ENCODE measurements around the gene EFNA4. TPM values are rescaled to one million over a fixed set of nuclear protein-coding genes. Genes with fewer than 3 reads are reported as not detected.

EFNA4 gene
- polyA plus RNA-seq, 1 of the 3 experiments (the other 2 are of a cell fraction) = 17.7 TPM

DNA sequence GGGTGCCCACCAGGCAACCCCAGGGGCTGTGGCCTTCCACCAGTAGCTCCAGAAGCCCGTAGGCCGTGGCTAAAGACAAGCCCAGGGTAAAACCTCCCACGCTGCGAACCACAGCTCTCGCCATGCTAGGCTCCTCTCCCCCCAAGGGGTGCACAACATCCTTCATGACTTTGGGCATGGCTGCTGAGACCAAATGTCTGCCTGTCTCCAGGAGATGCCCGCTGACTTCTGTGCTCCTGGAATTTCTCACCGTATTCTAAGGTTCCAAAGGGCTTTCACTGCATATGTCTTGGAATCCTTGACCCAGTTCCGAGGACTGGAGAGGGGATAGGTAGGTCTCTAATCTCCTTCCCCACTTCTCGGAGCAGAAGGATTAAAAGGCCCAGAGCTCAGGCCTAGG is 30.0 kb upstream of the EFNA4 start, which contains the start of the genes DCST1 and DCST2 (continued):
- TF ChIP-seq, protein P1, sequence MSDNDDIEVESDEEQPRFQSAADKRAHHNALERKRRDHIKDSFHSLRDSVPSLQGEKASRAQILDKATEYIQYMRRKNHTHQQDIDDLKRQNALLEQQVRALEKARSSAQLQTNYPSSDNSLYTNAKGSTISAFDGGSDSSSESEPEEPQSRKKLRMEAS (IDR thresholded peaks at IDR 0.05; ENCODE audit: low read depth) = no peak
- TF ChIP-seq SMC3 (IDR thresholded peaks at IDR 0.05; ENCODE audit: low read depth, low read length) = no peak
- TF ChIP-seq, protein P2, sequence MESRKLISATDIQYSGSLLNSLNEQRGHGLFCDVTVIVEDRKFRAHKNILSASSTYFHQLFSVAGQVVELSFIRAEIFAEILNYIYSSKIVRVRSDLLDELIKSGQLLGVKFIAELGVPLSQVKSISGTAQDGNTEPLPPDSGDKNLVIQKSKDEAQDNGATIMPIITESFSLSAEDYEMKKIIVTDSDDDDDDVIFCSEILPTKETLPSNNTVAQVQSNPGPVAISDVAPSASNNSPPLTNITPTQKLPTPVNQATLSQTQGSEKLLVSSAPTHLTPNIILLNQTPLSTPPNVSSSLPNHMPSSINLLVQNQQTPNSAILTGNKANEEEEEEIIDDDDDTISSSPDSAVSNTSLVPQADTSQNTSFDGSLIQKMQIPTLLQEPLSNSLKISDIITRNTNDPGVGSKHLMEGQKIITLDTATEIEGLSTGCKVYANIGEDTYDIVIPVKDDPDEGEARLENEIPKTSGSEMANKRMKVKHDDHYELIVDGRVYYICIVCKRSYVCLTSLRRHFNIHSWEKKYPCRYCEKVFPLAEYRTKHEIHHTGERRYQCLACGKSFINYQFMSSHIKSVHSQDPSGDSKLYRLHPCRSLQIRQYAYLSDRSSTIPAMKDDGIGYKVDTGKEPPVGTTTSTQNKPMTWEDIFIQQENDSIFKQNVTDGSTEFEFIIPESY (IDR thresholded peaks at IDR 0.05; ENCODE audit: borderline replicate concordance, low read depth) = no peak

DNA sequence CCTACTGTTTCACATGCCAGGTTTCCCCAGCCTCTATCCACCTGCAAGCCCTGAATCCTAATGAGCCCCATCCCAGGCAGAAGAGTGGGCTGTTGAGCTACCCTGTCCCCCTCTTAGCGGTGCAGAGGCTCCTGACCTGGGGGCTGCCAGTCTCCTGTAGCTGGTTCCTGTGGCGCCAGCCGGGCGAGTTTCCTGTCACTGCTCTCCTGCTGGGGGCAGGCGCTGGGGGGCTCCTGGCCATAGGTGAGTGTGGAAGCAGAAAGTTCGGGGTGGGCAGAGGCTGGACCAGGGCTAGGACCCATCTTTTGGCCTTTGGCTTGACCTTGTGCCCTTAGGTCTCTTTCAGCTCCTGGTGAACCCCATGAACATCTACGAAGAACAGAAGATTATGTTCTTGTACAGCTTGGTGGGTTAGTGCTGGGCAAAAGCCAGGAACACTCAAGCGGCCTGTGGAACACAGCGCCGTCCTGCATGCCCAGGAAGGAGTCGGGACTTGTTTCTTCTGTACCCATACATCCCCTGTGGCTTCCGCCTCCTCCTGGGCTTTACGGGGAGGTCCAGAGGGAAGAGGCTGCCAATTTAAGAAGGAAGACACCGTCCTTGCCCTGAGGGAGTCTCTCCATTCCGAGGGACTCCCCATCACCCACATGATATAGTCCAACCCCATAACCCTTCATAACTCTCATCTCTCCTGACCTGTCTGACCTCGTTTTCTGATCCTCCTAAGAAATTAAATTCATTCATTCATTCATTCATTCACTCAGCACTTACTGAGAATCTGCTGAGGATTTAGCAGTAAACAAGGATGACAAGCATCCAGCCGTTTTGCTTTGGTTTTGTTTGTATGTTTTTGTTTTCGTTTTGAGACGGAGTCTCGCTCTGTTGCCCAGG is 29.0 kb upstream of the EFNA4 start:
- Histone ChIP-seq H3K4me2 (no peak overlapping the region), H3K4me3 (ENCODE audit: low read depth in 2 of 2, low read length in 1 of 2) (no peak overlapping the region), H3F3A (replicated peaks; ENCODE audit: insufficient read depth) (no peaks in the 10 kb centered on the region), H3K9me2 (no peaks in the 10 kb centered on the region), H3K4me1 (ENCODE audit: control insufficient read depth in 1 of 2, insufficient read depth in 2 of 2, low read depth in 1 of 2, low read length in 1 of 2) (no peaks in the 10 kb centered on the region), H3K36me3 (replicated peaks in 1 of 2; ENCODE audit: control insufficient read depth in 1 of 2, insufficient read depth in 2 of 2, low read length in 1 of 2) (no peaks in the 10 kb centered on the region), H3K27ac (ENCODE audit: low read depth in 2 of 2, low read length in 1 of 2) (no peak overlapping the region), H2AFZ (ENCODE audit: low read depth) (no peak overlapping the region), H4K20me1 (ENCODE audit: insufficient read depth) (no peaks in the 10 kb centered on the region), H3K9me3 (no peaks in the 10 kb centered on the region), H3K9ac (no peak overlapping the region), H3K79me2 (ENCODE audit: insufficient read depth) (no peaks in the 10 kb centered on the region), H3K27me3 (ENCODE audit: insufficient read depth) (no peaks in the 10 kb centered on the region)
- no peak for DNase-seq
- ChIA-PET POLR2A (no interaction called here), CTCF (interaction anchor here (1.1 to 26.0 kb wide), 7 partner anchors 10 to 33 kb away, joined by 3 to 573 read pairs (median 7); partner anchors contain the start of genes ADAM15, EFNA3 and EFNA4)
- WGBS (ENCODE audit: low lambda C conversion rate) = 76% methylated on average over 18 of the region's 20 CpGs
- TF ChIP-seq, protein P2 (IDR thresholded peaks at IDR 0.05; ENCODE audit: borderline replicate concordance, low read depth) = no peak
- TF ChIP-seq JUND (IDR thresholded peaks at IDR 0.05) (no peak), RAD21 (IDR thresholded peaks at IDR 0.05; ENCODE audit: low read length) (no peak), TEAD4 (IDR thresholded peaks at IDR 0.05; ENCODE audit: borderline replicate concordance, insufficient read depth) (no peak), FOXJ3 (CRISPR knock-in tag; IDR thresholded peaks at IDR 0.05) (no peak), EZH2phosphoT487 (IDR thresholded peaks at IDR 0.05; ENCODE audit: borderline replicate concordance, low read depth) (no peak), PBX3 (IDR thresholded peaks at IDR 0.05) (no peak), FOXM1 (IDR thresholded peaks at IDR 0.05; ENCODE audit: low read depth) (no peak), POLR2AphosphoS5 (IDR thresholded peaks at IDR 0.05; ENCODE audit: low read depth, low read length) (no peak), SIN3A (IDR thresholded peaks at IDR 0.05; ENCODE audit: borderline replicate concordance, low read depth, low read length) (no peak), EP300 (IDR thresholded peaks at IDR 0.05; ENCODE audit: borderline replicate concordance in 1 of 2, low read depth in 1 of 2, low read length in 1 of 2) (no peak)
- TF ChIP-seq, protein P3, sequence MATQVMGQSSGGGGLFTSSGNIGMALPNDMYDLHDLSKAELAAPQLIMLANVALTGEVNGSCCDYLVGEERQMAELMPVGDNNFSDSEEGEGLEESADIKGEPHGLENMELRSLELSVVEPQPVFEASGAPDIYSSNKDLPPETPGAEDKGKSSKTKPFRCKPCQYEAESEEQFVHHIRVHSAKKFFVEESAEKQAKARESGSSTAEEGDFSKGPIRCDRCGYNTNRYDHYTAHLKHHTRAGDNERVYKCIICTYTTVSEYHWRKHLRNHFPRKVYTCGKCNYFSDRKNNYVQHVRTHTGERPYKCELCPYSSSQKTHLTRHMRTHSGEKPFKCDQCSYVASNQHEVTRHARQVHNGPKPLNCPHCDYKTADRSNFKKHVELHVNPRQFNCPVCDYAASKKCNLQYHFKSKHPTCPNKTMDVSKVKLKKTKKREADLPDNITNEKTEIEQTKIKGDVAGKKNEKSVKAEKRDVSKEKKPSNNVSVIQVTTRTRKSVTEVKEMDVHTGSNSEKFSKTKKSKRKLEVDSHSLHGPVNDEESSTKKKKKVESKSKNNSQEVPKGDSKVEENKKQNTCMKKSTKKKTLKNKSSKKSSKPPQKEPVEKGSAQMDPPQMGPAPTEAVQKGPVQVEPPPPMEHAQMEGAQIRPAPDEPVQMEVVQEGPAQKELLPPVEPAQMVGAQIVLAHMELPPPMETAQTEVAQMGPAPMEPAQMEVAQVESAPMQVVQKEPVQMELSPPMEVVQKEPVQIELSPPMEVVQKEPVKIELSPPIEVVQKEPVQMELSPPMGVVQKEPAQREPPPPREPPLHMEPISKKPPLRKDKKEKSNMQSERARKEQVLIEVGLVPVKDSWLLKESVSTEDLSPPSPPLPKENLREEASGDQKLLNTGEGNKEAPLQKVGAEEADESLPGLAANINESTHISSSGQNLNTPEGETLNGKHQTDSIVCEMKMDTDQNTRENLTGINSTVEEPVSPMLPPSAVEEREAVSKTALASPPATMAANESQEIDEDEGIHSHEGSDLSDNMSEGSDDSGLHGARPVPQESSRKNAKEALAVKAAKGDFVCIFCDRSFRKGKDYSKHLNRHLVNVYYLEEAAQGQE (IDR thresholded peaks at IDR 0.05; ENCODE audit: low read depth, low read length) = no peak
